ENCODE results near the gene AGXT2. TPM values are rescaled to one million over a fixed set of nuclear protein-coding genes. Genes with fewer than 3 reads are reported as not detected.

AGXT2 gene
- total and polyA plus RNA-seq, 9 of the 15 experiments (the other 6 are each of a cell fraction or from before 2014, with no cell fraction given) = not detected

- no peak for TF ChIP-seq SMAD2 (IDR thresholded peaks at IDR 0.05; ENCODE audit: low read depth, low read length)
- TF ChIP-seq RCOR1 (IDR thresholded peaks at IDR 0.05; ENCODE audit: borderline replicate concordance in 1 of 2, low read depth in 2 of 2, low read length in 2 of 2) = 0 out of 4 replicates have a peak, but pooled peaks of 1 of the 2 experiments have one; percentile 12
- peak; percentile 21; the same call in 1 of the 2 replicates for TF ChIP-seq EP300 (IDR thresholded peaks at IDR 0.05; ENCODE audit: low read length)
- peak in 1 of 2 experiments; percentile 56; a peak in 2 of 4 replicates for TF ChIP-seq KDM1A (IDR thresholded peaks at IDR 0.05)
- peak; percentile 58 for TF ChIP-seq CBFA2T3 (IDR thresholded peaks at IDR 0.05)
- no peak for TF ChIP-seq CREB3 (tag; conservative IDR thresholded peaks at IDR 0.05; ENCODE audit: low read depth)
- 0 out of 2 replicates have a peak, but pooled peaks have one; percentile 8 for TF ChIP-seq TAL1 (IDR thresholded peaks at IDR 0.05)
- no peak for TF ChIP-seq HSF4 (CRISPR knock-in tag; IDR thresholded peaks at IDR 0.05; ENCODE audit: borderline replicate concordance)
- no peak for TF ChIP-seq ZNF253 (CRISPR knock-in tag; conservative IDR thresholded peaks at IDR 0.05)
- TF ChIP-seq TEAD1 (CRISPR knock-in tag; IDR thresholded peaks at IDR 0.05) = 0 out of 4 replicates have a peak, but pooled peaks of 1 of the 2 experiments have one; percentile 49
- 0 out of 2 replicates have a peak, but pooled peaks have one; percentile 36 for TF ChIP-seq NCOR1 (IDR thresholded peaks at IDR 0.05)
- TF ChIP-seq ESRRA (IDR thresholded peaks at IDR 0.05; ENCODE audit: borderline replicate concordance, low read depth) = peak; percentile 66; the same call in 1 of the 2 replicates
- TF ChIP-seq EZH2 (IDR thresholded peaks at IDR 0.05; ENCODE audit: borderline replicate concordance, low read depth, low read length) = no peak
- no peak for TF ChIP-seq PTTG1 (tag; IDR thresholded peaks at IDR 0.05; ENCODE audit: low read depth)
- TF ChIP-seq SMARCE1 (IDR thresholded peaks at IDR 0.05) = peak; percentile 43; the same call in 1 of the 2 replicates
- TF ChIP-seq COPS2 (conservative IDR thresholded peaks at IDR 0.05) = no peak
- 0 out of 2 replicates have a peak, but pooled peaks have one; percentile 12 for TF ChIP-seq TEAD4 (IDR thresholded peaks at IDR 0.05; ENCODE audit: low read length)
- no peak for TF ChIP-seq TEAD4 (CRISPR knock-in tag; IDR thresholded peaks at IDR 0.05; ENCODE audit: borderline replicate concordance)
- TF ChIP-seq CBFA2T2 (conservative IDR thresholded peaks at IDR 0.05) = peak; percentile 26; the same call in 1 of the 2 replicates
- TF ChIP-seq KLF10 (CRISPR knock-in tag; IDR thresholded peaks at IDR 0.05) = no peak
- no peak for TF ChIP-seq ZBTB43 (CRISPR knock-in tag; IDR thresholded peaks at IDR 0.05)
- no peak for TF ChIP-seq RBBP5 (IDR thresholded peaks at IDR 0.05; ENCODE audit: borderline replicate concordance, insufficient read depth, low read length, poor library complexity, severe bottlenecking)
- peak; percentile 65 for TF ChIP-seq ARID1B (IDR thresholded peaks at IDR 0.05)
- FAIRE-seq (no peak), ATAC-seq (no peak), DNase-seq (ENCODE audit: extremely low read depth in 1 of 4, low spot score in 3 of 4) (peak in 1 of 4 experiments; percentile 12)
- H4K20me1 ChIP-seq (replicated peaks; ENCODE audit: control insufficient read depth, insufficient read depth, low read length) = no peaks in the 10 kb centered on the region
- ChIA-PET CTCF (ENCODE audit: low intra/inter-chr PET ratio) (no interaction called here), POLR2A (no interaction called here)
- in situ Hi-C loops (cut with MboI) (no loop called here), intact Hi-C loops (cut with micrococcal nuclease) (no loop called here)
- H3K4me2 ChIP-seq (ENCODE audit: insufficient read depth, low read length) = no peak overlapping the region
- H3K9ac ChIP-seq (ENCODE audit: insufficient read depth in 1 of 2, low read depth in 2 of 2, low read length in 2 of 2) = no peak overlapping the region
- H3K79me2 ChIP-seq (ENCODE audit: control insufficient read depth, insufficient read depth, low read length) = no peaks in the 10 kb centered on the region
- H3K4me3 ChIP-seq = no peak overlapping the region
- BruUV-seq (replicated peaks) = no TSS peak
- H3K27me3 ChIP-seq (ENCODE audit: control insufficient read depth in 2 of 2, insufficient read depth in 2 of 2, low read length in 2 of 2) = peaks cover 0 to 8% of the 10 kb centered on the region in 2 experiments; a peak in 3 of 5 replicates
- no peaks in the 10 kb centered on the region for H3K36me3 ChIP-seq (ENCODE audit: control insufficient read depth, insufficient read depth, low read length)
- WGBS (ENCODE audit: insufficient coverage, low coverage, missing lambda C conversion rate) = 3% methylated on average over 2 of the region's 2 CpGs
- H3K9me1 ChIP-seq (ENCODE audit: control insufficient read depth, insufficient read depth, low read length) = no peaks in the 10 kb centered on the region
- H2AFZ ChIP-seq (ENCODE audit: low read depth, low read length) = no peak overlapping the region
- H3K27ac ChIP-seq (ENCODE audit: extremely low read depth, low read depth, low read length) = no peak overlapping the region
- no peaks in the 10 kb centered on the region for H3K4me1 ChIP-seq (replicated peaks in 1 of 2; ENCODE audit: control insufficient read depth in 2 of 2, insufficient read depth in 2 of 2, low read length in 2 of 2)
- no peaks in the 10 kb centered on the region for H3K9me3 ChIP-seq (replicated peaks; ENCODE audit: control insufficient read depth, insufficient read depth, low read depth, low read length)
Measured at GRCh38 chr5:34991486-34992238, 56.1 kb downstream of the AGXT2 start.

Measured in K562 (cell line).